ENCODE results near the gene STARD3NL. TPM values are rescaled to one million over a fixed set of nuclear protein-coding genes. Genes with fewer than 3 reads are reported as not detected.
"Not testable (repeated sequence)": the region's sequence is repeated elsewhere in the genome, so short reads cannot be mapped to it uniquely, and the experiment has no call there.

STARD3NL gene
- total RNA-seq, 2 donors from 2014 or later, result 25.4 to 25.5 TPM

DNA sequence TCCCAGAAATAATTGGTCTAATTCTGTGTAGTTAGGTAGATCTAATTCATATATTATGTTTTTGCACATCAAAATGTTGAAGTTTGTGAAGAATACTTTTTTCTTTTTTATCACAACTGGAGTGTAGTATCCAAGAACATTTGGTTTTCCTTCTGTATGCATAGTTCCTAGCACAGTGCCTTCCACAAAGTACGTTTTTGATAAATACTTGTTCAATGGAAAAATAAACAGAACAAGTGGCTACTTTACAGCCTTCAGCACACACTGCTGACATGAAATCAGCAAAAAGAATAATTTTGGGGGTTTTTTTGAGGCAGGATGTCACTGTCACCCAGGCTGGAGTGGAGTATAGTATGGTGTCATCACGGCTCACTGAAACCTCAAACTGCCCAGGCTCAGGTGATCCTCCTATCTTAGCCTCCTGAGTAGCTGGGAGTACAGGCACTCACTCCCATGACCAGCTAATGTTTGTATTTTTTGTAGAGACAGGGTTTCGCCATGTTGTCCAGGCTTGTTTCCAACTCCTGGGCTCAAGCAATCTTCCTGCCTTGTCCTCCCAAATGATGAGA is 67.4 kb downstream of the STARD3NL start:
- intact Hi-C loops (cut with DNase I), result no loop called here
- no peaks in the 10 kb centered on the region for H3K27me3 ChIP-seq
- DNase-seq, result no peak
- H3K4me3 ChIP-seq, result no peak overlapping the region
- H3K27ac ChIP-seq, result no peak overlapping the region
- TF ChIP-seq, protein P1, sequence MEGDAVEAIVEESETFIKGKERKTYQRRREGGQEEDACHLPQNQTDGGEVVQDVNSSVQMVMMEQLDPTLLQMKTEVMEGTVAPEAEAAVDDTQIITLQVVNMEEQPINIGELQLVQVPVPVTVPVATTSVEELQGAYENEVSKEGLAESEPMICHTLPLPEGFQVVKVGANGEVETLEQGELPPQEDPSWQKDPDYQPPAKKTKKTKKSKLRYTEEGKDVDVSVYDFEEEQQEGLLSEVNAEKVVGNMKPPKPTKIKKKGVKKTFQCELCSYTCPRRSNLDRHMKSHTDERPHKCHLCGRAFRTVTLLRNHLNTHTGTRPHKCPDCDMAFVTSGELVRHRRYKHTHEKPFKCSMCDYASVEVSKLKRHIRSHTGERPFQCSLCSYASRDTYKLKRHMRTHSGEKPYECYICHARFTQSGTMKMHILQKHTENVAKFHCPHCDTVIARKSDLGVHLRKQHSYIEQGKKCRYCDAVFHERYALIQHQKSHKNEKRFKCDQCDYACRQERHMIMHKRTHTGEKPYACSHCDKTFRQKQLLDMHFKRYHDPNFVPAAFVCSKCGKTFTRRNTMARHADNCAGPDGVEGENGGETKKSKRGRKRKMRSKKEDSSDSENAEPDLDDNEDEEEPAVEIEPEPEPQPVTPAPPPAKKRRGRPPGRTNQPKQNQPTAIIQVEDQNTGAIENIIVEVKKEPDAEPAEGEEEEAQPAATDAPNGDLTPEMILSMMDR (IDR thresholded peaks at IDR 0.05), result no peak
- H3K9me3 ChIP-seq, result no peaks in the 10 kb centered on the region
- no peaks in the 10 kb centered on the region for H3K4me1 ChIP-seq
- no peaks in the 10 kb centered on the region for H3K36me3 ChIP-seq
- H3K9ac ChIP-seq (ENCODE audit: low read depth in 2 of 2, low read length in 2 of 2), result no peak overlapping the region

DNA sequence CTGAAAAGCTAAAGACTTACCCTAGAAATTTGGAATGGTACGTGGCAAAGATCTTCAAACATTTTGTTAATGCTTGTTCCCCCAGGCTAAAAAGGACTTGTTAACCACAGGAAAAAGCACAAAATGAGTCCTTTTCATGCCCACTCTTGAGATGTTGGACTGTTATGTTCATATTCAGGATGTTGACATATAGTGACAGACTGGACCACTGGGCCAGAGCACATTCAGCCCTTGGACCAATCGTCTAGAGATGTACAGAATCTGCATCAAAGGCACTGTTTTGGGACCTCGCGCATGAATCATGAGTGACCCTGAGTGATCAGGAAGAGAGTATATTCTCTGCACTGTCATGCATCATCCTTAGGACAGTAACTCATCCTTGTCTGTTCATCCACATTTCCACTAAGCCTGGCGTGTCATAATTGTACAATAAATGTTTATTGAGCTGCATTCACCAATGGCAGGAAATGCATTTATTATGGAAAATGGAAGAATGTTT is 70.1 kb downstream of the STARD3NL start:
- TF ChIP-seq, protein P1 (IDR thresholded peaks at IDR 0.05), result no peak
- Histone ChIP-seq H3K27ac (no peak overlapping the region), H3K9me3 (no peaks in the 10 kb centered on the region), H3K9ac (ENCODE audit: low read depth in 2 of 2, low read length in 2 of 2) (no peak overlapping the region), H3K36me3 (no peaks in the 10 kb centered on the region), H3K4me1 (no peaks in the 10 kb centered on the region), H3K4me3 (no peak overlapping the region), H3K27me3 (no peaks in the 10 kb centered on the region)
- DNase-seq, result no peak
- intact Hi-C loops (cut with DNase I), result no loop called here

DNA sequence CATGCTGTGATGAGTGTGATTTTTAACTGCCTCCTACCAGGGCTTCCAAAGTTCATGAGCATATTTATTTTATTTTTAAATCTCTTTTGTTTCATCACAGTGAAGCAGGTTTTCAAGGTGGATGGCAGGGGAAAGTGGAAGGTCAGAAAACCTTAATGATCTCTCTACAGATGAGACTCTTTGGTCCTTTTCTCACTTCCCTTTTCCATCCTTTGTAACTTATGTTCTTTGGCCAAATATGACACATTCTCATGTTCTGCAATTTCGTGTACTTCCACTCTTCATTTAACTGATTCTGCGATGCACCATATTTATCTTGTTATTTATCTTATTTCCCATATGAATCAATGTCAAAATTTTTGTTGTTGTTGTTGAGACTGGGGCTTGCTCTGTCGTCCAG is 71.8 kb downstream of the STARD3NL start:
- H3K36me3 ChIP-seq; H3K27me3 ChIP-seq; H3K4me3 ChIP-seq; H3K27ac ChIP-seq; H3K4me1 ChIP-seq; DNase-seq; intact Hi-C loops (cut with DNase I); H3K9me3 ChIP-seq; H3K9ac ChIP-seq (ENCODE audit: low read depth in 2 of 2, low read length in 2 of 2): not testable (repeated sequence)

DNA sequence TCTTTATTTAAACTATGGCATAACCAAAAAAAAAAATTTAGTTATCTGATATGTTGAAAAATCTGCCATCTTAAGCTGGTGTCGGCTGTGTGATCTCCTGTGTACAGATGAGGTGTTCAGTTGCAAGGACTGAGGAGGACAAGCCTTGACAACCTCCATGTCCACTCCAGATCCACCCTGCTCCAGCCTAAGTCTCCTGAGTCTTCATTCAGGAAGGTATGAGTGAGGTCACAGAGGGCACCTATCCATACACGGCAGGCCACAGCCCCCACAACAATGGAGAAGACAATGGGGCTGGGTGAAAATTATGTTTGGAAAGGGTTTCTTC is 79.3 kb downstream of the STARD3NL start:
- TF ChIP-seq, protein P1 (IDR thresholded peaks at IDR 0.05), result no peak
- intact Hi-C loops (cut with DNase I), result no loop called here

DNA sequence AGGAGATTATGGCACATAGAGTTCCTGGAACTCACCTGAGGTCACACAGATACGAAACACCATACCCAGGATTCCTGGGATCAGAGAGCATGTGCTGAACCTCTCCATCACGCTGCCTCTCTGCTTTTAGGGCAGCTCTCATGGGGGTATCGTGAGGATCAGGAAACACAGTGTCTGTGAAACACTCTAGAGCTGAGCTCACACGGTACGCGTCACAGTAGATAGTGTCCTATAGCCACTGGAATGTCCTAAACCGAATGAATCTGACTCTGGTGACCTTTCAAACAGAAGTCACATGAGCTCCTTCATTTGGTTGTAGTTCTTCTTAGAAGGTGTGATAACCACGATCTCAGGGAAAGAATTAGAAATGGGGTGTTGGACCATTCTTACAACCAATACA is 81.1 kb downstream of the STARD3NL start:
- H3K9ac ChIP-seq (ENCODE audit: low read depth in 2 of 2, low read length in 2 of 2); intact Hi-C loops (cut with DNase I); H3K4me1 ChIP-seq; H3K9me3 ChIP-seq; DNase-seq; H3K27ac ChIP-seq; H3K27me3 ChIP-seq; H3K4me3 ChIP-seq; H3K36me3 ChIP-seq: not testable (repeated sequence)

More for the DNA sequence above, 79.3 kb downstream of the STARD3NL start:
- Histone ChIP-seq H3K27ac (no peak overlapping the region), H3K4me3 (no peak overlapping the region), H3K9me3 (no peaks in the 10 kb centered on the region), H3K9ac (ENCODE audit: low read depth in 2 of 2, low read length in 2 of 2) (no peak overlapping the region), H3K36me3 (no peaks in the 10 kb centered on the region), H3K4me1 (no peaks in the 10 kb centered on the region), H3K27me3 (no peaks in the 10 kb centered on the region)
- DNase-seq, result no peak

DNA sequence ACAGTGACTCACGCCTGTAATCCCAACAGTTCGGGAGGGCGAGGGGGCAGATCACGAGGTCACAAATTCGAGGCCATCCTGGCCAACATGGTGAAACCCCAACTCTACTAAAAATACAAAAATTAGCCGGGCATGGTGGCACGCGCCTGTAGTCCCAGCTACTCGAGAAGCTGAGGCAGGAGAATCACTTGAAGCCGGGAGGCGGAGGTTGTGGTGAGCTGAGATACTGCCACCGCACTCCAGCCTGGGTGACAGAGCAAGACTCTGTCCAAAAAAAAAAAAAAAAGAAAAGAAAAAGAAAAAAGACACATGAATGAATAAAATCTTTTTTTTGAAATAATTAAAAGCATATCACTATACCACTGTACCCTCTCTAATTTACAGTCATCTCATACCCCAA is 83.6 kb downstream of the STARD3NL start:
- H3K9me3 ChIP-seq; DNase-seq; H3K9ac ChIP-seq (ENCODE audit: low read depth in 2 of 2, low read length in 2 of 2); H3K4me1 ChIP-seq; H3K27ac ChIP-seq; H3K36me3 ChIP-seq; H3K4me3 ChIP-seq; H3K27me3 ChIP-seq; intact Hi-C loops (cut with DNase I): not testable (repeated sequence)

DNA sequence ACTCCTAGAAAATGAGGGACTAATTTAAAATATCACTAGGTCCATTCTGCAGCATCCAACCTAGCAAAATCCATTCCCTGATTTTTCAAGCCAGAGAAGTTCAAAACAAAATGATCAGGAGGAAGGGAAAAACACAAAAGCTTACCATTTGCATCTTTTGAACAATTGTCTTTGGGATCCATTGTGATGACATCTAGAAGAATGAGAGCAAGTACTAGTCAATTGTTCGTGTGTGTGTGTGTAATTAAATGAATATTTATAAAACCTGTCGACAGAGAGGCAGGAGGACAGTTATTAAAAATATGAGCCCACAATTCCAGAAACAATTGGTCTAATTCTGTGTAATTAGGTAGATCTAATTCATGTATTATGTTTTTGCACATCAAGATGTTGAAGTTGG is 84.0 kb downstream of the STARD3NL start:
- H3K9ac ChIP-seq (ENCODE audit: low read depth in 2 of 2, low read length in 2 of 2); H3K36me3 ChIP-seq; H3K27ac ChIP-seq; intact Hi-C loops (cut with DNase I); DNase-seq; H3K4me1 ChIP-seq; H3K9me3 ChIP-seq; H3K4me3 ChIP-seq; H3K27me3 ChIP-seq: not testable (repeated sequence)
